Cardiac septum (tissue), 1 donor: ENCODE data around the gene FANCI. TPM values are rescaled to one million over a fixed set of nuclear protein-coding genes. Genes with fewer than 3 reads are reported as not detected.

Source experiments
- DNase-seq: peaks from one replicate; pipeline ENCODE4 v3.0.0-alpha.2; 2020; ENCODE audit warnings: low spot score
- intact Hi-C: fragments of 100-400 bp; cut with DNase I; formaldehyde crosslinking; loops from one replicate; pipeline ENCODE4 v1.14.0; 2022
- total RNA-seq: library from RNA; stranded (reverse); fragmentation: NEBNext Ultra II Directional; extraction: Animal tissue kit (Norgen Biotek cat#: 25700); gene quantifications from one replicate; pipeline ENCODE4 v1.2.1, GENCODE V29; 2021
- donor health status: DM: no; HTN: no; CAD: no.

FANCI gene
- total RNA-seq, 1 donor from 2014 or later, result 2.4 TPM

DNA sequence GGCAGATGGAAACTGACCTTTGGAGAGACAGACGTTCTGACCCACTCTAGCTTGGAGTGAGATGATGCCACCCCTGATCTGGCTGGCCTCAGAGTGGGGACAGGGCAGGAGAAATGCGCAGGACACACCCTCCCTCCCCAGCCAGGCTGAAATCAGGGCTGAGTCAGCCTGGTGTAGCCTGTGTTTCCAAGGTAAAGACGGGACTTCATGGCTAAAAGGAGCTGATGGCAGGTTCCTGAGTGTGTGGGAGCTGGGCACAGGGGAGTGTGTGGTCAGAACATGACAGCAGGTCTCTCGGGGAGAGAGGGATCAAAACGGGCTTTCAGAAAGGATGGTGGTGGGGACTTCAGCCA, 105.4 kb downstream of the FANCI start:
- DNase-seq, result no peak
- intact Hi-C loops, result no loop called here

- DNase-seq, result no peak
- intact Hi-C loops, result no loop called here
Measured at GRCh38 chr15:89352476-89352875, 108.7 kb downstream of the FANCI start.

GRCh38 chr15:89353991-89354390, 110.2 kb downstream of the FANCI start:
- intact Hi-C loops, result no loop called here
- no peak for DNase-seq

GRCh38 chr15:89356634-89357298, 113.0 kb downstream of the FANCI start:
- DNase-seq, result no peak
- intact Hi-C loops, result no loop called here

- DNase-seq, result no peak
- intact Hi-C loops, result loop anchor here (1.0 to 2.0 kb wide), 2 partner anchors 73 to 114 kb away; no protein-coding TSS in a partner anchor
Measured at GRCh38 chr15:89358435-89358754, 114.6 kb downstream of the FANCI start.

GRCh38 chr15:89358755-89359439, 115.1 kb downstream of the FANCI start:
- intact Hi-C loops, result loop anchor here (1.0 to 2.0 kb wide), 2 partner anchors 72 to 114 kb away; no protein-coding TSS in a partner anchor
- peak; percentile 91 for DNase-seq

GRCh38 chr15:89359471-89360293, 115.9 kb downstream of the FANCI start:
- DNase-seq, result no peak
- intact Hi-C loops, result loop anchor here (2.0 to 5.0 kb wide), 2 partner anchors 58 to 113 kb away; no protein-coding TSS in a partner anchor

GRCh38 chr15:89360294-89360971, 116.7 kb downstream of the FANCI start:
- intact Hi-C loops, result loop anchor here (5.0 kb wide), 1 partner anchor 57 kb away; no protein-coding TSS in a partner anchor
- no peak for DNase-seq

GRCh38 chr15:89361451-89362202, 117.8 kb downstream of the FANCI start:
- no peak for DNase-seq
- intact Hi-C loops, result loop anchor here (5.0 kb wide), 1 partner anchor 56 kb away; no protein-coding TSS in a partner anchor

DNA sequence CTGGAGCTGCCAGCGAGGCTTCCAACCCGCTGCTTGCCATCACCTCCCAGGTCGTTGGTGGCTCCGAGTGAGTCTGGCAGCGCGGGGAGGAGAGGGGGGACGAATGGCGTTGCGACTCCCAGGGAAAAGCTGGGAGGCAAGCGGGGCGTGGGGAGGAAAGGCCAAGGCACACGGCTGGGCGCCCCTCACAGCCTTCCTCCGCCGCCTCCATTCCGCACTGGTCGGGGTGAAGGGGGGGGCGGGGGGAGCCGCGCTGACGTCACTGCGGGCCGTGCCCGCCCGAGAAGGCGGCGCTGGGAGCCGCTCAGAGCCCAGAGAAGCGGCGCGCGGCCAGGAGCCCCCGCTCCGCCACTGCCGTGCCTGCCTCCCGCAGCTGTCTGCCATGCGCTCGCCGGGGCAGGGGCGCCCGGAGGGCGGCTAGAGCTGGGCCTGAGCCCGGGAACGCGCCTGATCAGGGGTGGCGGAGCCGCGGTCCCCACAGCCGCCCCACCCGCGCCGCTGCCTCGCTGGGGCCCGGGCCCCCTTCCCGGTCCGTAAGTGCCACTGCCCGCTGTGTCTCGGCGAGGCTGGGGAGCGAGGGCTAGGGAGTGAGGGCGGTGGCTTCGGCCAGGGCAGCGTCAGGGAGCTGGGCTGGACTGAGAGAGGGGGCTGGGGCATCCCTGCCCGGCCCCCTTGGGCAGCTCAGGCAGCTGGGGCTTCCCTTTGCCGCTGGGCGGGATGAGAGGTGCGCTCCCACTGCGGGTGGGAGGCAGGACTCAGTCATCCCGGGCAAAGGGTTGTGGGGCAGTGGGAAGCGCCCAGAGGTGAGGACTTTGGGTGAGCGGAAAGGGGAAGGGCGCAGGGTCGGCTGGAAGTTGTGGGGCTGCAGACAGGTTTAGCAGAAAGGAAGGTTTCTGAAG, 118.7 kb downstream of the FANCI start:
- no peak for DNase-seq
- intact Hi-C loops, result loop anchor here (5.0 kb wide), 1 partner anchor 55 kb away; no protein-coding TSS in a partner anchor

GRCh38 chr15:89363133-89363532, 119.4 kb downstream of the FANCI start:
- DNase-seq, result no peak
- intact Hi-C loops, result loop anchor here (5.0 kb wide), 1 partner anchor 54 kb away; no protein-coding TSS in a partner anchor

GRCh38 chr15:89363770-89364169, 120.0 kb downstream of the FANCI start:
- intact Hi-C loops, result loop anchor here (5.0 kb wide), 1 partner anchor 54 kb away; no protein-coding TSS in a partner anchor
- no peak for DNase-seq

DNA sequence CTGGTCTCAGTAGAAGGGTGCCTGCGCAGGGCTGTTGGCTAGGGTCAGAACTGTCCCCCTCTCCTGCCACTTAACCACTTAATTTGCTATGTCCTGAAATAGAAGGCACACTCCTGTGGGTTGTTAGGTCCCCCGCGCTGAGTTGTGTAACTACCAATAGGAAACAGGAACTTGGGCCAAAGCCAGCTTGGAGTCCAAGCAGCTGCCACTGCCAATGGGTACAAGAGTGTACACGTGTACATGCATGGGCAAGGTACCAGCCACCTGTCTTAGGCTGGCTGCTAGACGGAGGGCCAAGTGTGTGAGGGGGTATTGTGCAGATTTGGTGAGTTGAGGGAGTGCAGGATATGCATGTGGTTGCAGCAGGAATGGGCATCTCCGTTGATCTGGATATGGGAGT, 120.6 kb downstream of the FANCI start:
- DNase-seq, result no peak
- intact Hi-C loops, result loop anchor here (5.0 kb wide), 1 partner anchor 53 kb away; no protein-coding TSS in a partner anchor

GRCh38 chr15:89364741-89365450, 121.1 kb downstream of the FANCI start:
- intact Hi-C loops, result loop anchor here (5.0 kb wide), 1 partner anchor 52 kb away; no protein-coding TSS in a partner anchor
- DNase-seq, result no peak

GRCh38 chr15:89365462-89366065, 121.8 kb downstream of the FANCI start:
- no peak for DNase-seq
- intact Hi-C loops, result no loop called here
